Measurements from ENCODE around the gene LAPTM5.

GRCh38 chr1:30793209-30793608, 35.6 kb upstream of the LAPTM5 start:
- TF ChIP-seq YY1 (IDR thresholded peaks at IDR 0.05; ENCODE audit: low read depth, low read length): no peak
- TF ChIP-seq SP1 (IDR thresholded peaks at IDR 0.05; ENCODE audit: low read depth, low read length): no peak
- no peak for TF ChIP-seq EZH2 (IDR thresholded peaks at IDR 0.05; ENCODE audit: low read depth, low read length, severe bottlenecking)
- no peak for TF ChIP-seq CTCF (IDR thresholded peaks at IDR 0.05; ENCODE audit: control extremely low read depth in 1 of 3, insufficient read depth in 1 of 3, low read depth in 1 of 3, low read length in 3 of 3)
- no peak for TF ChIP-seq BRCA1 (IDR thresholded peaks at IDR 0.05; ENCODE audit: low read depth, low read length)
- TF ChIP-seq EP300 (IDR thresholded peaks at IDR 0.05; ENCODE audit: borderline replicate concordance in 1 of 2, low read depth in 2 of 2, low read length in 2 of 2): no peak
- no peak for TF ChIP-seq CEBPB (IDR thresholded peaks at IDR 0.05; ENCODE audit: low read depth, low read length)
- no peak for TF ChIP-seq HDAC6 (IDR thresholded peaks at IDR 0.05; ENCODE audit: low read depth, low read length)
- TF ChIP-seq POLR2AphosphoS5 (IDR thresholded peaks at IDR 0.05; ENCODE audit: low read depth, low read length): no peak
- TF ChIP-seq, protein P1, sequence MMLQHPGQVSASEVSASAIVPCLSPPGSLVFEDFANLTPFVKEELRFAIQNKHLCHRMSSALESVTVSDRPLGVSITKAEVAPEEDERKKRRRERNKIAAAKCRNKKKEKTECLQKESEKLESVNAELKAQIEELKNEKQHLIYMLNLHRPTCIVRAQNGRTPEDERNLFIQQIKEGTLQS (IDR thresholded peaks at IDR 0.05; ENCODE audit: insufficient read depth, low read depth, low read length): no peak
